Panc1 (cell line): ENCODE measurements around the gene GRPR. TPM values are rescaled to one million over a fixed set of nuclear protein-coding genes. Genes with fewer than 3 reads are reported as not detected.

Source experiments
- ATAC-seq: fragments of 200-7000 bp; cut with Tn5 transposase; 2 replicates; pipeline ENCODE4 v1.9.1; 2020; ENCODE audit warnings: mild to moderate bottlenecking, moderate library complexity
- BruUV-seq: library from RNA; stranded (reverse); fragments of 400-500 nt; replicated peaks from 2 replicates; lab custom pipeline; 2021; lab: Mats Ljungman, UMichigan
- CTCF ChIA-PET: fragments of 300-600 bp; sonication (Branson Sonifier 250); formaldehyde crosslinking; loops from one replicate; lab custom pipeline; 2022; ENCODE audit warnings: antibody characterized with exemption; lab: Charles Lee
- POLR2A ChIA-PET: fragments of 300-600 bp; sonication (Branson Sonifier 250); formaldehyde crosslinking; loops from one replicate; lab custom pipeline; 2022; ENCODE audit warnings: antibody characterized with exemption; lab: Charles Lee
- DNase-seq: peaks from one replicate; pipeline ENCODE4 v3.0.0-alpha.2; 2010; ENCODE audit warnings: low read depth, low spot score
- H3K27ac ChIP-seq: 2 replicates; pipeline ENCODE4 v1.5.1; 2011; ENCODE audit warnings: mild to moderate bottlenecking, low read length, inconsistent platforms
- H3K27me3 ChIP-seq: fragments of 200-500 bp; sonication (Bioruptor generic); 2 replicates; pipeline ENCODE4 v1.6.0; 2014; ENCODE audit warnings: low read length, inconsistent platforms; ENCODE audit not compliant: control insufficient read depth, insufficient read depth
- H3K36me3 ChIP-seq: fragments of 200-500 bp; sonication (Bioruptor generic); 2 replicates; pipeline ENCODE4 v1.5.1; 2014; ENCODE audit warnings: inconsistent platforms, mild to moderate bottlenecking, low read length, moderate library complexity; ENCODE audit not compliant: control insufficient read depth, insufficient read depth
- H3K4me1 ChIP-seq: 2 replicates; pipeline ENCODE4 v1.5.1; 2011; ENCODE audit warnings: inconsistent platforms, mild to moderate bottlenecking, low read length, moderate library complexity; ENCODE audit not compliant: control insufficient read depth, insufficient read depth
- H3K4me3 ChIP-seq, 2 experiments: 2 replicates each; pipeline ENCODE4 v1.5.1; 2011 to 2012; ENCODE audit warnings: low read depth in 2 of 2, low read length in 2 of 2, mild to moderate bottlenecking in 2 of 2, inconsistent platforms in 1 of 2, moderate library complexity in 1 of 2
- H3K9me3 ChIP-seq: fragments of 200-500 bp; sonication (Bioruptor generic); 2 replicates; pipeline ENCODE4 v1.5.1; 2014; ENCODE audit warnings: low read depth, mild to moderate bottlenecking, inconsistent platforms, low read length, moderate library complexity; ENCODE audit not compliant: control insufficient read depth, insufficient read depth
- POLR2AphosphoS5 ChIP-seq: IDR thresholded peaks from 2 replicates; pipeline ENCODE4 v1.6.1; 2012; ENCODE audit warnings: mild to moderate bottlenecking, low read depth, low read length, moderate library complexity
- SIN3A ChIP-seq: IDR thresholded peaks from 2 replicates; pipeline ENCODE4 v1.6.1; 2012; ENCODE audit warnings: low read depth, mild to moderate bottlenecking, low read length, moderate library complexity, borderline replicate concordance; ENCODE audit not compliant: insufficient read depth
- TCF7L2 ChIP-seq: IDR thresholded peaks from 2 replicates; pipeline ENCODE4 v1.6.1; 2011; ENCODE audit warnings: mild to moderate bottlenecking, low read depth, low read length, inconsistent platforms
- in situ Hi-C: cut with HindIII; loops from 2 replicates; pipeline ENCODE4 v1.10.0; 2016; ENCODE audit warnings: low sequenced_read_pairs, low pct_unique_long_range_greater_than_20kb
- intact Hi-C: fragments of 100-400 bp; cut with micrococcal nuclease; formaldehyde crosslinking; loops from one replicate; pipeline ENCODE4 v1.10.0; 2022; ENCODE audit not compliant: unreplicated experiment
- total RNA-seq: library from RNA; stranded (reverse); gene quantifications from one replicate; pipeline ENCODE4 v1.2.1, GENCODE V29; 2021; ENCODE audit not compliant: unreplicated experiment
- TF ChIP-seq, protein P1 (sequence below): fragments of 450-650 bp; IDR thresholded peaks from 2 replicates; pipeline ENCODE4 v1.5.1; 2017; ENCODE audit warnings: mild to moderate bottlenecking
- TF ChIP-seq, protein P2 (sequence below), 2 experiments: IDR thresholded peaks; 2 replicates each; pipeline ENCODE4 v1.6.1; 2011 to 2012; ENCODE audit warnings: low read depth in 2 of 2, control low read depth in 1 of 2, low read length in 1 of 2, mild to moderate bottlenecking in 1 of 2, moderate library complexity in 1 of 2; ENCODE audit not compliant: insufficient read depth in 1 of 2

The GRPR gene
- total RNA-seq, 1 experiment from 2014 or later: not detected

DNA sequence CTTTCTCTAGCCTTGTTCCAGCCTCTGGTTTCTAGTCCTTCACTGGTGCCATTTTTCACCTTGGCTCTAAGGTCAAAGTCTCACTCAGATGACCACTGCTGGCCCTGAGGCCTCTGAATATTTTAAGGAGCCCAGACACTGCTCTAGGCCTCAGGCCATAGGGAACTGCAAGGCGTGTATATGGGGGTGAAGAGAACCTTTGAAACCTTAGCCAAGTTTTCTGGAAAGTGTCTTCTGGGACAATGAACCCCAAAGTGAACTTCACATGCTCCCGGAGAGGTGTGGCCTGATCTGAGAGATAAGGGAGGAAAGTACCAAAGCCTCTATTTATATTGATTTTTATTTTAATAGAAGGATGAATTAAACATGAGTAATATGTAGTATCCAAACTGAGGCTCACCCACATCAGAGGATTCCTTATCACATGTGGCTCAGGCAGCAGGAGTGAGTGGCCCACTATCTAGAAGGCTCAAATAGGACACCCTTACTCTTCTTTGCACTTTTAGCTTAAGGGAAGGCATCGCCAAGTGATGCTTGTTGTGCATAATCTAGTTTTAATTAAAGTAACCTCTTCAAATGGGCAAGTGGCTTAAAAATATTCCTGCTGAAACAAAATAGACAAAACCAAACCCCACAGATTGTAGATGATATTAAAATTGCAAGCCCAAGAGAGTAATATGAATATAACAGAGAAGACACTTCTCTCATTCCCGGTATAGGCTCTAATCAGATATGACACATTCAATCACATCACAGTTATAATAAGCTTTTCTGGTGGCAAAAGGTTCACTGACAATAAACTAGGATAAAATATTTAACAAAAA is 18.3 kb downstream of the GRPR start:
- H3K27me3 ChIP-seq: no peaks in the 10 kb centered on the region
- no TSS peak for BruUV-seq
- H3K4me3 ChIP-seq: no peak overlapping the region
- ATAC-seq (no peak), DNase-seq (no peak)
- no peaks in the 10 kb centered on the region for H3K4me1 ChIP-seq
- no peaks in the 10 kb centered on the region for H3K36me3 ChIP-seq
- ChIA-PET CTCF (no interaction called here), POLR2A (no interaction called here)
- H3K9me3 ChIP-seq: no peaks in the 10 kb centered on the region
- H3K27ac ChIP-seq: no peak overlapping the region
- TF ChIP-seq TCF7L2 (no peak), POLR2AphosphoS5 (no peak), SIN3A (no peak)
- TF ChIP-seq, protein P1, sequence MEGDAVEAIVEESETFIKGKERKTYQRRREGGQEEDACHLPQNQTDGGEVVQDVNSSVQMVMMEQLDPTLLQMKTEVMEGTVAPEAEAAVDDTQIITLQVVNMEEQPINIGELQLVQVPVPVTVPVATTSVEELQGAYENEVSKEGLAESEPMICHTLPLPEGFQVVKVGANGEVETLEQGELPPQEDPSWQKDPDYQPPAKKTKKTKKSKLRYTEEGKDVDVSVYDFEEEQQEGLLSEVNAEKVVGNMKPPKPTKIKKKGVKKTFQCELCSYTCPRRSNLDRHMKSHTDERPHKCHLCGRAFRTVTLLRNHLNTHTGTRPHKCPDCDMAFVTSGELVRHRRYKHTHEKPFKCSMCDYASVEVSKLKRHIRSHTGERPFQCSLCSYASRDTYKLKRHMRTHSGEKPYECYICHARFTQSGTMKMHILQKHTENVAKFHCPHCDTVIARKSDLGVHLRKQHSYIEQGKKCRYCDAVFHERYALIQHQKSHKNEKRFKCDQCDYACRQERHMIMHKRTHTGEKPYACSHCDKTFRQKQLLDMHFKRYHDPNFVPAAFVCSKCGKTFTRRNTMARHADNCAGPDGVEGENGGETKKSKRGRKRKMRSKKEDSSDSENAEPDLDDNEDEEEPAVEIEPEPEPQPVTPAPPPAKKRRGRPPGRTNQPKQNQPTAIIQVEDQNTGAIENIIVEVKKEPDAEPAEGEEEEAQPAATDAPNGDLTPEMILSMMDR: no peak
- TF ChIP-seq, protein P2, sequence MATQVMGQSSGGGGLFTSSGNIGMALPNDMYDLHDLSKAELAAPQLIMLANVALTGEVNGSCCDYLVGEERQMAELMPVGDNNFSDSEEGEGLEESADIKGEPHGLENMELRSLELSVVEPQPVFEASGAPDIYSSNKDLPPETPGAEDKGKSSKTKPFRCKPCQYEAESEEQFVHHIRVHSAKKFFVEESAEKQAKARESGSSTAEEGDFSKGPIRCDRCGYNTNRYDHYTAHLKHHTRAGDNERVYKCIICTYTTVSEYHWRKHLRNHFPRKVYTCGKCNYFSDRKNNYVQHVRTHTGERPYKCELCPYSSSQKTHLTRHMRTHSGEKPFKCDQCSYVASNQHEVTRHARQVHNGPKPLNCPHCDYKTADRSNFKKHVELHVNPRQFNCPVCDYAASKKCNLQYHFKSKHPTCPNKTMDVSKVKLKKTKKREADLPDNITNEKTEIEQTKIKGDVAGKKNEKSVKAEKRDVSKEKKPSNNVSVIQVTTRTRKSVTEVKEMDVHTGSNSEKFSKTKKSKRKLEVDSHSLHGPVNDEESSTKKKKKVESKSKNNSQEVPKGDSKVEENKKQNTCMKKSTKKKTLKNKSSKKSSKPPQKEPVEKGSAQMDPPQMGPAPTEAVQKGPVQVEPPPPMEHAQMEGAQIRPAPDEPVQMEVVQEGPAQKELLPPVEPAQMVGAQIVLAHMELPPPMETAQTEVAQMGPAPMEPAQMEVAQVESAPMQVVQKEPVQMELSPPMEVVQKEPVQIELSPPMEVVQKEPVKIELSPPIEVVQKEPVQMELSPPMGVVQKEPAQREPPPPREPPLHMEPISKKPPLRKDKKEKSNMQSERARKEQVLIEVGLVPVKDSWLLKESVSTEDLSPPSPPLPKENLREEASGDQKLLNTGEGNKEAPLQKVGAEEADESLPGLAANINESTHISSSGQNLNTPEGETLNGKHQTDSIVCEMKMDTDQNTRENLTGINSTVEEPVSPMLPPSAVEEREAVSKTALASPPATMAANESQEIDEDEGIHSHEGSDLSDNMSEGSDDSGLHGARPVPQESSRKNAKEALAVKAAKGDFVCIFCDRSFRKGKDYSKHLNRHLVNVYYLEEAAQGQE (IDR thresholded peaks at IDR 0.05; ENCODE audit: insufficient read depth in 1 of 2, low read depth in 2 of 2, low read length in 1 of 2): no peak
- in situ Hi-C loops (no loop called here), intact Hi-C loops (no loop called here)

GRCh38 chrX:16142246-16142558 is 18.8 kb downstream of the GRPR start:
- H3K27me3 ChIP-seq: no peaks in the 10 kb centered on the region
- H3K4me3 ChIP-seq: no peak overlapping the region
- ChIA-PET POLR2A (no interaction called here), CTCF (no interaction called here)
- H3K9me3 ChIP-seq: no peaks in the 10 kb centered on the region
- no TSS peak for BruUV-seq
- no peak for DNase-seq
- no peak for TF ChIP-seq SIN3A
- TF ChIP-seq TCF7L2: no peak
- no peak for TF ChIP-seq POLR2AphosphoS5
- TF ChIP-seq, protein P1: no peak
- TF ChIP-seq, protein P2 (IDR thresholded peaks at IDR 0.05; ENCODE audit: insufficient read depth in 1 of 2, low read depth in 2 of 2, low read length in 1 of 2): no peak
- H3K4me1 ChIP-seq: no peaks in the 10 kb centered on the region
- no peak for ATAC-seq
- no peak overlapping the region for H3K27ac ChIP-seq
- in situ Hi-C loops (no loop called here), intact Hi-C loops (no loop called here)
- H3K36me3 ChIP-seq: no peaks in the 10 kb centered on the region
